HG03460 (cell line): ENCODE data around the gene RNF34.

ENCODE experiments used
- ATAC-seq: cut with Tn5 transposase; IDR thresholded peaks from one replicate; pipeline ENCODE4 v1.9.1; 2021; ENCODE audit not compliant: unreplicated experiment

RNF34 gene

DNA sequence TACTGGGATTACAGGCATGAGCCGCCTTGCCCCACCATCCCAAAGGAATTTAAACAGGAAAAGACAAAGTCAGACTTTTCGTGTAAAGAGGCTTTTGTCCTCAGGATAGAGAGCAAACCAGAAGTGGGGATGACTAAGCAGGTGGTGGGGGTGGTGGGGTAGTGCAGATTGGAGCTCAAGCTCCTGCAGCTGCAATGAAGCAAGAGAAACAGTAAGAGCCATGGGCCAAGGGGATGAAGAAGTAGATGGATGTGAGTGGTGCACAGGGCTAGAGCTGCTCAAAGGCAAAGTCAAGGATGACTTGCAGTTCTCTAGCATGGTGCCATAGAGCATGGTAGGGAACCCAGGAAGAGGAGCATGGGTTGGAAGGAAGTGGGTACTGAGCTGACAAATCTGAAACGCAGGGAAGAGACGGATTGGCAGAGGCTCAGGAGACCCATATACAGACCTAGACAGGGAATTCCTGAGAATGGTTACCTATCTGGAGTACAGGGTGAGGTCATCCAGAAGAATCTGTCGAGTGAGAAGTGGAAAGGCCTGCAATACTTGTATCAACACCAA is 11.4 kb upstream of the RNF34 start:
- ATAC-seq, result no peak

DNA sequence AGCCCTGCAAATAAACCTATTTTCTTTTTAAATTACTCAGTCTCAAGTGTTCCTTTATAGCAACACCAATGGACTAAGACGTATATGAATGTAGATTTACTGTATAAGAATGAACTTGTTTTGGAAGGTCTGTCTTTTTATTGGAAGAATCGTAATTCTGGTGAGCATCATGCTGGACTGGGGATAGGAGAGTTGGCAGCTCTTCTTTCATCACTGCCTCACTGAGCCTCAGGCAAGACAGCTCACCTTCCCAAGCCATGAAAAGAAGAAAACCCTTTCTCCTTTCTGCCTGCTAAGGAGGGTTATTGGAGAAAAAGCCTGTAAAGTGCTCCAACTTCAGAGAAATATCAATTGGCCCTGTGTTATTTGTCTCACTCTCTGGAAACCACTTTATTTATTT is 9.1 kb upstream of the RNF34 start:
- no peak for ATAC-seq

DNA sequence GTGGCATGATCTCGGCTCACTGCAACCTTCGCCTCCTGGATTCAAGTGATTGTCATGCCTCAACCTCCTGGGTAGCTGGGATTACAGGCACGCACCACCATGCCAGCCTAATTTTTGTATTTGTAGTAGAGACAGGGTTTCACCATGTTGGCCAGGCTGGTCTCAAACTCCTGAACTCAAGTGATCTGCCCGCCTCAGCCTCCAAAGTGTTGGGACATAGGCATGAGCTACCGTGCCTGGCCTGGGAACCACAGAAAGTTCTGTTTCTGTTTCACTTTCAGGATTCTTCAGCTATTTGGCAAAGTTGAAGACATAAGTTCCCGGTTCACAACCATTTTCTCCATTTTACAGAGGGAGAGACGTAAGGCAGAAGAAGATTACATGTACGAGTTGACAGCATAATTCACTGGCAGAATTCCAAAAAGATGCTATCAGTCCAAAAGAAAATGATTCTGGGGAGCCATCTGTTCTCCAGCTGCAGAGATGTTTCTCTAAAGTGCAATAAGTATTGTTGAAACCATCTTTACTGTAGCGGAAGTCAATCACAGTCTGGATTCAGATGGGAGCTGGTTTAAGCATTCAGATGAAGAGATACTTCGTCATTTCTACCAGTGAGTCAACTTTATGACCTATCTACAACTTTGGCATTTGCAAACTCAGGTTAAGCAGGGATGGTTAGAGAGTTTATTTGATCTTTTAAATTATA is 8.1 kb upstream of the RNF34 start:
- ATAC-seq, result no peak

DNA sequence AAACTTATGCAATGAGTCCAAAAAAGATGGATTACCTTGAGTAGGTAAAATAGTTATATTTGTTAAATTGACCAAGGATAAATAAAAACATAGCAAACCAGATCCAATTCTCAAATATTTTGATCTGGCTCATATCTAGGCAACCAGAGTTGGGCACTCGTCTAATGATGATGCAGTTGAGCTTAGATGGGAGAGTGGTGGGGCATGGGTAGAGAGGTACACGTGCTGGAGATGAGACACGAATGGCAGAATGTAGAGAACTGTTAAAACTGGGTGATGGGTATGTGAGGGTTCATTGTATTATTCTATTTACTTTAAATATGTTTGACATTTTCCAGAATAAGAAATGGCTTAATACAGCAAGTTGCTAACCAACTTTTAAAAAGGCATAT is 7.6 kb upstream of the RNF34 start:
- ATAC-seq, result no peak

DNA sequence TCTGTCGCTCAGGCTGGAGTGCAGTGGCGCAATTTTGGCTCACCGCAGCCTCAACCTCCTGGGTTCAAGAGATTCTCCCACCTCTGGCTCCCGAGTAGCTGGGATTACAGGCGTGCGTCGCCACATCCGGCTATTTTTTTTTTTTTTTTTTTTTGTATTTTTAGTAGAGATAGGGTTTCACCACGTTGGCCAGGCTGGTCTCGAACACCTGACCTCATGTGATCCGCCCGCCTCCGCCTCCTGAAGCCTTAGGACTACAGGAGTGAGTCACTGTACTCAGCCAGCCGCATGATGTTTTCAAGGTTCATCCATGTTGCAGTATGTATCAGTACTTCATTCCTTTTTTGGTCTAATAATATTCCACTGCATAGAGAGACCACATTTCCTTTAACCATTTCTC is 2.4 kb upstream of the RNF34 start:
- ATAC-seq, result no peak

DNA sequence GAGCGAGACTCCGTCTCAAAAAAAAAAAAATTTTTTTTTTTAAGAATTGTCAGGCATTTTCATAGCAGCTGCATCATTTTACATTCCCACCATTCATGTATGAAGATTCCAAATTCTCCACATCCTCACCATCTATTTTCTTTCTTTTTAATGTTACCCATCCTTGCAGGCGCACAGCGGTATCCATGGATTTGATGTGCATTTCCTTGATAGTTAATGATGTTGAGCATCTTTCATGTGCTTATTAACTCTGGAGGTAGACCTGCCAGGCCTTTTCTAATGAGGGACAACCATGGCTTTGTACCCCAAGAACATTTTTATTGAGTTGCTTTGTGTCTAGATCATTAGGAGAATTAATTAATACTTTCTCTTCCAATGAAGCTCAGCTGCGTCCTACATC is 1.6 kb upstream of the RNF34 start:
- ATAC-seq, result no peak

DNA sequence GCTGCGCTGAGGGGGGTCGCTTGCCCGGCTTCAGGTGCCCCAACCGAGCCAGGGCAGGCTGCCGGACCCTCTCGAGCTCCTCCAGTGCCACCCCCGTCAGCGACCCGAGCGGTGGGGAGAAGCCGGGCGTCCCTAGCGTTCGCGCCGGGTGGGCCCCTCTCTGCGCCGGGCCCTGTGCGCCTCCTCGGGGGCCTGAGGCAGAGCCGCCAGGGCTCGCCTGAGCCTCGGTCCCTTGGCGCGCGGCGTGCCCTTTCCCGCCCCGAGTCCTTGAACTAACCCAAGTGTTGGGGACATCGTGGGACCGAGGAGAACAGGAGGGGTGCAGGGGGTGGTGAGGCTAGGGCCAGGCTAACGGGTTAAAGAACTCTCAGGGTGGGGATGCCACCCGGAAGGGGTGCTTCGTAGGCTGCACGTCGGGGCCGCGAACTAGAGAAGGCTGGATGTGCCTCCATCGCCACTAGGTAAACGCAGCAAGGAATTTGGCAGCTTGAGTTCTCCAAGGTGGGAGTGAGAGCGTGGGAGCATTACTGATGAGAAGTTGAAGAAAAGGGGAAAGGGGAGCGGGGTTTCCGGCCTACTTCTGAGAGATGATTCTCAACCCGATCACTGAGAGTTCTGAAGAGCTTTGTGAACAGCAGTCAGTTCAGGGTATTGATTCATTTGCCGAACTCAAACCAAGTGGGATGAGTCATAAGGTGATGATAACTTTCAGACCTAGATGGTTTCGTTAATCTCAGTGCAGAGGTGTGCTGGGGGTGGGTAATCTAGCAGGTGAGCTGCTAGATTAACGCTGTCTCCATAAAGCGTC is 618 bp downstream of the RNF34 start:
- peak; percentile 40 for ATAC-seq

DNA sequence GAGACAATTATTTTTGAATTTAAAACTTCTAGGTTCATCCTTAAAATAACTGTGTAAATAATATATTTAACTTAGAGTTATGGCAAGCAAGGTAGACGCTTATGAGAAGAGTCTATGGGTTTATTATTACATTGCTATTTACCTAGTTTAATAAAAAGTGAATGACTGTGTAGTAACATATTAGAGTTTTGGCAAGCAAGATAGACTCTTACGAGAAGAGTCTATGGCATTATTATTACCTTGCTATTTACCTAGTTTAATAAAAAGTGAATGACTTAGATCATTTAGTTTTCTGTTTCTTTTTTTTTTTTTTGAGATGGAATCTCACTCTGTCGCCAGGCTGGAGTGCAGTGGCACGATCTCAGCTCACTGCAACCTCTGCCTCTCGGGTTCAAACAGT is 3.8 kb downstream of the RNF34 start:
- ATAC-seq, result no peak

DNA sequence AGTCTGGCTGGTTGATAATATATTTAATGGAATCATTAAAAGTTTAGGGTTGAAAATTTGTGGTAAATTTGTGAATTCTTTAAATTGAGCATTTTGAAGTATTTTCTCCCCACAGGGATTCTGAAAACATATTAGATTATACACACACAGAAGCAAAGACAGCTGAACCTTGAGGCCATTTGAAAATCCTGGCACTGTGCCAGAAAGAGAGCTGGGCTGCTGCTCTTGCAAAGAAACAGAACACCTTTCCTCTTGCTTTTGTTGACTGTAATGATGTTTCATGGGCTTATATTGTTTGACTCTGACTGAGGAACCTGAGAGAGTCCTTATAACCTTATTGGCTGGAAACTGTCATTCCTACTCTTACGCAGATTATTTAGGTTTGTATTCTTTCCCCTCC is 4.8 kb downstream of the RNF34 start:
- ATAC-seq, result no peak

DNA sequence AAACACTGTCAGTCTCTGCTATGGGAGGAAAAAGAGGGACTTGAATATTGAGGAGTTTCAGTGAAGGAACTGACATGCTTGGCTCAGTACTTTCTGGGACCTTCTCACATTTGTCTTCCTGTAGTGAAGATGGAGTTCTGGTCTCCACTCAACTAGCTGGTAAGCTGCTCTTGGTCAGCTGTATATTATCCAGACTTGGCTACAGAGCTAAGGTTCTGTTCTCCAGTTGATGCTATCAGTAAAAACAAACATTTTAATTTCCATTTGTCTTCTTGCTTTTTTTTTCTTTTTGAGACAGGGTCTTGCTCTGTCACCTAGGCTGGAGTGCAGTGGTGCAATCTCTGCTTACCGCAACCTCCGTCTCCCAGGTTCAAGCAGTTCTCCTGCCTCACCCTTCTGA is 5.3 kb downstream of the RNF34 start:
- ATAC-seq, result no peak

DNA sequence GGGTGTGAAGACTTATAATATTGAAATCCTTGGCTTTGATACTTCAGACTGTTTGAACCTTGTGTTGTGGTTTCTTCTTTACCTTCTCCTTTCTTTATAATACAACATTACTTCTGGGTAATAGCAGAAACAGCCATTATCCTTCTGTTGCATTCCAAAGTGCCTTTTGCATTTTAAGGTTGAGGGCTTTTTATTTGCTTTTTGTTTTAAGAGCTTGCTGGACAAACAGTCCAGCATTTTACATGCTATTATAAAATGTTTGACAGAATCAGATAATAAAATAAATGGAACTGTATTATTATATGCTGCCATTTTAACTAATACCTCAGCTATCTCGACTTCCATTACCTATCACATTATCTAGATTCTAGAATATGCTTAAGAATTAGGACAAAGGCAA is 14.0 kb downstream of the RNF34 start:
- no peak for ATAC-seq

DNA sequence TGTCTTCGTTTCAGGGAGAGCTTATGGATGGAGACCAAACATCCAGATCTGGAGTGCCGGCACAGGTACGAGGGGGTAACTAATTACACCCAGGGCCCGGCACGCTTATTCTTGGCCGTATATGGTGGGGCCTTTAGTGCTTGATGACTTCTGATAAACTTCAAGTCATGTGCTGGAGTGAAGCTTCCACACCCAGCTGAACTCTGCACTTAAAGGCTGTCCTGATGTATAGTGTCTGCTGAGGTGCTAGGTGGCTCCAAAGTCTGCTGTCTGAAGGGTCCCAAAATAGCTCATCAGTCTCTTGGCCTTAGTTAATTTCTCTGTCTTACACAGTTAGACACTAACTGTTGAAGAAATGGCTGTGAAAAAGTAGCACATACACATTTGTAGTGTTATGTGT is 17.9 kb downstream of the RNF34 start:
- ATAC-seq, result no peak

DNA sequence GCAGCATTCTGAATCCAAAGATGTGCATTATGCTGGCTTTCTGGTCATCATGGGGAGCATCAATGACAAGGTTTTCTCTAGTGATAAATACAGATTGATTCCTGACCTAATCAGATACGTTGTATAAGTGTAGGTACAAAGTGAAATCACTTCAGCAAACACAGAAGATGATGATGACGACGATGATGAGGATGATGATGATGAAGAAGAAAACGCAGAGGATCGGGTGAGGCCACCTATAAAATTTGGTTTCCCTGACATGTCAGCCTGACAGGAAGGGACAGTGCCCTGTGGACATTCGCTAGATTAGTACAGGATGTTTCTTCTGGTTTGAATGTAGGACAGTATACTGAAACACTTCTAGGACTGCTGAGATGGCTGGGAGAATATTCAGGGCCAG is 20.2 kb downstream of the RNF34 start:
- ATAC-seq, result no peak

DNA sequence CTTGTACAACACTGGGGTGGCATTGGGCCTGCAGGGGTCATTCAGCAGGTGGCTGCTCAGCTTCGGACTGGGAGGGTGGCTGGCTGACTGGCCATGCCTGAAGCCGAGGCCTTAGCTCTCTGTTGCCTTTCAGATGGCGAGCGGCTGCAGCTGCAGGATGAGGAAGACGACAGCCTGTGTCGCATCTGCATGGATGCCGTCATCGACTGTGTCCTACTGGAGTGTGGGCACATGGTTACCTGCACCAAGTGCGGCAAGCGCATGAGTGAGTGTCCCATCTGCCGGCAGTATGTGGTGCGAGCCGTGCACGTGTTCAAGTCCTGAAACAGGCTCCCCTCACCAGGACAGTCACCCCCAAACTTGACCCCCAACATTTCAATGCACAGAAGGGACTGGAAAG is 23.3 kb downstream of the RNF34 start:
- no peak for ATAC-seq

DNA sequence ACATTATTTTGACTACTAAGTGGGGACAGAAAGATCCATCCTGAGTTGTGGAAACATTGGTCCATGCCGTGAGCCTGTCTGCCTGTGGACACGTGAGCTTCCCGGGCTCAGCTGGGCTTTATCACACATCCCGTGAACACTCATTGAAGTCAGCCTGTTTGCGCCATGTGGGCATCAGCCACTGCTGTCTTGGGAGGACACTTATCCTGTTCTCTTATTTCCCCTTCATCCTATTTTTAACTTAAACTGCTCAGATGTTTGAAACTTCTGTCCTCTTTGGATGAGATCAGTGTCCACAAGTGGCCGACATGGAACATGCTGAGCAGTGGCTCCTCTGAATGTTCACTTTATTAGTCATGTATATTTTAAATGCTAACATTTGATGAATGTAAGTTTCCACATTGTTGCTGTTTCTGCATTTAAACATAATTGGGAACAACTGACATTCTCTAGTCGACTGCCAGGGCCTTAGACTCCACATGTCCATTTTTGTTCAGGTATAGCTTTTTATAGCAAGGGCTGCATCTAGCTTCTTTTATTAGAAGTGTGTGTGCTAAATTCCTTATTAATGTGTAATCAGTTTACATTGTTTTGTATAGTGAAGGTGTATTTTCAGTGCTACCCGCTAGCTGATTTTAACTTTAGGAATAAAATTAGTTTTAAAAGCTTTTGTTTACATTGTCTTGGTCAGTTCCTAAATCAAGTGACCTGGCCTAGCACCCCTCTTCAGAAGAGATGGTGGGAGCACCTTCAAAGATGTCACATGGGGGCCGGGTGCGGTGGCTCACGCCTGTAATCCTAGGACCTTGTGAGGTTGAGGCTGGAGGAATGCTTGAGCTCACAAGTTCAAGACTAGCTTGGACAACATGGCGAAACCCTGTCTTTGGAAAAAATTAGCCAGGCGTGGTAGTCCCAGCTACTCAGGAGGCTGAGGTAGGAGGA is 24.0 kb downstream of the RNF34 start:
- ATAC-seq, result no peak

DNA sequence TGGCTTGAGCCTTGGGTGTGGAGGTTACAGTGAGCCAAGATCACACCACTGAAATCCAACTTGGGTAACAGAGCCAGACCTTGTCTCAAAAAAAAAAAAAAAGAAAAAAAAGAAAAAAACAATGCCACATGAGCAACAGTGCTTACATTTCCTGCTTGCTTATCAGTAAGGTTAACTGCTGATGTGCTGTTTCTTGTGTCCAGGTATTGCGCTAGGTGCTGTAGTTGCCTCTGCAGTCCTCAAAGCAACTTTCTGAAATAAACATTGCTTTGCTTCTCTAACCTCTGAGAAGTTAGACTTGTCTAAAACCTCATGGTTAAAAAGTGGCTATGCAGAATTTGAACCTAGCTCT is 24.7 kb downstream of the RNF34 start:
- no peak for ATAC-seq

DNA sequence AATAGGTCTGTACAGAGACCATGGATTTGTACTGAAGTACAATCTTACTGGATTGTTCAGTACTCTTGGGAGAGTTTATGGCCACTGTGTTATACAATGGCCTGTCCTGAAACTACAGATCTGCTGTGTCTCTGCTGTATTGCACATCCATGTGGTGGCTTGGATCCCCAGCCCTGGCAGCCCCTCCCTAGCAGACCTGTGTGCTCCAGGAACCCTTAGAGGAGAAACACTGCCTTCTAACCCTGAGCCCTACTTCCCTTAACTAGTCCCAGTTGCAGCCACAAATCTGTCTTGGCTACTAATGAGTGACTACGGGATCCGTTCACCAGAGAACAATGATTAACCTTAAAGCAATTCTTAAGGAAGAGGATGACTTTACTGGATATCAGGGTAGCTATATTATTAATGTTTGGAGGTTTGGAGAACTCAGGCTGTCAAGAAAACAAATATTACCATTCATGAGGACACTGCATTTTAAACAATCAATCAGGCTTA is 27.7 kb downstream of the RNF34 start:
- ATAC-seq, result no peak

DNA sequence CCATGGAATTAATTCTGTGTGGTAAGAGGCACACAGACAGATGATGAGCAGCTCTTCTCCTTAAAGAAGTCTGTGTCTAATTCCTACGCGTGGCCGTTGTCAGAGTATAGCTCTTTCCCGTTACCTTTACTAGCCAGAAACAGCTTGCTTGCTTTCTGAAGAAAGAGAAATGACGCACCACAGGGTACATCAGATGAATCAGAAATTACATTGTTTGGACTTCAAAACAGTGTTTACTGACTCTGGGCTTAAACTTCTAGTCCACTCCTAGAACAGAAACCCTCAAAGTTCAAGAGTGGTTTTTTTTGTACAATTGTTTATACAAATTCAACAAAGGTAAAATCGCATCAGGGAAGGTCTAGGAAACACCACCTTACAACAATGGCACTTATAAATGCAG is 29.0 kb downstream of the RNF34 start:
- ATAC-seq, result no peak

DNA sequence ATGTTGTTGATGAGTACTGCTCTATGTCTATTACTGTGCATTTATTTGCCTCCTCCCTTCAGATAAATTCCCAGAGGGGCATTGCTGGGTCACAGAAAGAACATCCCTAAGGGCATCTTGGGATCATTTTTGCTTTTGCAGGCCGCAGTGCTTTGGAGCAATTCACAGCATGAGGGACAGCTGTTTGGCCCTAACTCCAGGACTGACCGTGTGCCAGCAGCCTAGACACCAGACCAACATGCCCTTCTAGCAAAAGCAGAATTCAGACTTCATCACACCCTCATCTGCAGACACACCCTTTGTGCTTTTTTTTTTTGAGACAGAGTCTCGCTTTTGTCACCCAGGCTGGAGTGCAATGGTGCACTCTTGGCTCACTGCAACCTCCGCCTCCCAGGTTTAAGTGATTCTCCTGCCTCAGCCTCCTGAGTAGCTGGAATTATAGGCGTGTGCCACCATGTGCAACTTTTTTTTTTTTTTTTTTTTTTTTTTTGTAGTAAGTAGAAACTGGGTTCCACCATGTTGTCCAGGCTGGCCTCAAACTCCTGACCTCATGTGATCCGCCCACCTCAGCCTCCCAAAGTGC is 31.0 kb downstream of the RNF34 start:
- no peak for ATAC-seq

DNA sequence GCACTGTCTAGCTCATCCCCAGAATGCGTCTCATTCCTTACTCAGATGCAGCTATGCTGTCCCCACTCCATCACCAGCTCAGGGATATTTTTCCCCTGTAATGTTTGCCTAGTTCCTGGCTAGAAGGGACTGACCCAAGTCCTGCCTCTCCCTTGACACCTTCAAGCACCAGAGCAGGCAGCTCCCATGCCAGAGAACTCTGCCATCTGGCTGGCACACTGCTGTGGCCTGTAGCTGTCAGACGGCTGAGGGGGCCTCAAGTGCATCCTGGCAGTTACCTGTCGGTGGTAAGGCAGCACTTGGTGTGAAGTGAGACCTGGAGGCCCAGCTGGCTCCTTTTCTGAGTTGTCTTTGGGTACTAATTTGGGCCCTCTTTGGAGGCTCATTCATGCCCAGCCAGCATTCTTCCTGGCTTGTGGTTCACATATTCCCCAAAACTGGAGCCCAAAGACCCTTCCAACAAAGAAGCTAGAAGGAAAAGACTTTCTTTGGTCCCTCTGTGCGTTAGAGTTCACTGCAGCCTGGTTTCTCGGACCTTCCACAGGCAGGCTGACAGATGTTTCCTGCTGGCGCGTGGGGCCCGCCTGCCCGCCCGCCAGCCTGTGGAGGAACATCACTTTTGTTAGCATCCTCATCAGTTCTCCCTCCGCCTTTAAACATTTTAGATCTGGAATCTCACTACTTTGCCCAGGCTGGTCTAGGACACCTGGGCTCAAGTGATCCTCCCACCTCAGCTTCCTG is 33.0 kb downstream of the RNF34 start:
- ATAC-seq, result no peak
